Gastrocnemius medialis (tissue), 4 donors: Measurements from ENCODE around the gene RPS26.
"Not testable (repeated sequence)": the region's sequence is repeated elsewhere in the genome, so short reads cannot be mapped to it uniquely, and the experiment has no call there.

Experiments used
- CTCF ChIP-seq, 5 experiments: fragments of 450-650 bp in 3 of 5; fragments of 200-600 bp in 2 of 5; sonication (generic) in 2 of 5; IDR thresholded peaks in 4 of 5; conservative IDR thresholded peaks in 1 of 5; 1 replicate in 4 of 5; 2 replicates in 1 of 5; pipeline ENCODE4 v1.5.1; 2016 to 2019; ENCODE audit warnings: antibody characterized with exemption in 5 of 5, mild to moderate bottlenecking in 3 of 5, moderate library complexity in 3 of 5
- POLR2A ChIP-seq, 2 donors: fragments of 450-650 bp; IDR thresholded peaks; one replicate each; pipeline ENCODE4 v1.6.1; 2017; ENCODE audit warnings: antibody characterized with exemption in 2 of 2, mild to moderate bottlenecking in 2 of 2, moderate library complexity in 2 of 2

GRCh38 chr12:56059964-56060363 is 18.2 kb downstream of the RPS26 start:
- TF ChIP-seq POLR2A (IDR thresholded peaks at IDR 0.05); CTCF (IDR thresholded peaks at IDR 0.05 in 4 of 5, conservative IDR thresholded peaks at IDR 0.05 in 1 of 5): not testable (repeated sequence)
